ENCODE data around the gene KIF21B. TPM values are rescaled to one million over a fixed set of nuclear protein-coding genes. Genes with fewer than 3 reads are reported as not detected.
"Not testable (repeated sequence)": the region's sequence is repeated elsewhere in the genome, so short reads cannot be mapped to it uniquely, and the experiment has no call there.

Gene KIF21B
- total and polyA plus RNA-seq, 9 of the 15 experiments (the other 6 are each of a cell fraction or from before 2014, with no cell fraction given) = 0.46 to 13.4 (median 5.9) TPM

- Histone ChIP-seq H3K79me2 (ENCODE audit: control insufficient read depth, insufficient read depth, low read length) (no peaks in the 10 kb centered on the region), H3K9me3 (replicated peaks; ENCODE audit: control insufficient read depth, insufficient read depth, low read depth, low read length) (no peaks in the 10 kb centered on the region), H3K36me3 (ENCODE audit: control insufficient read depth, insufficient read depth, low read length) (no peaks in the 10 kb centered on the region), H3K27me3 (ENCODE audit: control insufficient read depth in 2 of 2, insufficient read depth in 2 of 2, low read length in 2 of 2) (peaks cover 35 to 64% of the 10 kb centered on the region in 2 experiments), H3K4me1 (replicated peaks in 1 of 2; ENCODE audit: control insufficient read depth in 2 of 2, insufficient read depth in 2 of 2, low read length in 2 of 2) (no peaks in the 10 kb centered on the region), H3K27ac (ENCODE audit: extremely low read depth, low read depth, low read length) (no peak overlapping the region), H3K4me2 (ENCODE audit: insufficient read depth, low read length) (no peak overlapping the region), H3K9ac (ENCODE audit: insufficient read depth in 1 of 2, low read depth in 2 of 2, low read length in 2 of 2) (no peak overlapping the region), H2AFZ (ENCODE audit: low read depth, low read length) (no peak overlapping the region), H3K4me3 (no peak overlapping the region), H4K20me1 (replicated peaks; ENCODE audit: control insufficient read depth, insufficient read depth, low read length) (0 out of 2 replicates have a peak, but pooled peaks cover 6% of the 10 kb centered on the region), H3K9me1 (ENCODE audit: control insufficient read depth, insufficient read depth, low read length) (no peaks in the 10 kb centered on the region)
- POLR2A ChIA-PET = interaction anchor here (0.6 to 0.9 kb wide), 2 partner anchors 13 to 216 kb away, joined by 3 to 4 read pairs; no protein-coding TSS in a partner anchor
- no peak for TF ChIP-seq HNRNPH1 (optimal IDR thresholded peaks at IDR 0.05; ENCODE audit: low read depth, low read length)
- 0% methylated on average over 2 of the region's 2 CpGs for WGBS (ENCODE audit: insufficient coverage, low coverage, missing lambda C conversion rate)
- CTCF ChIA-PET (ENCODE audit: low intra/inter-chr PET ratio) = no interaction called here
- in situ Hi-C loops (cut with MboI) = no loop called here
- FAIRE-seq (no peak), DNase-seq (ENCODE audit: extremely low read depth in 1 of 4, low spot score in 3 of 4) (no peak), ATAC-seq (no peak)
- intact Hi-C loops (cut with micrococcal nuclease) = no loop called here
- no TSS peak for BruUV-seq (replicated peaks)
Measured at GRCh38 chr1:200931776-200932175, 91.7 kb downstream of the KIF21B start.

- in situ Hi-C loops (cut with MboI); H3K79me2 ChIP-seq (ENCODE audit: control insufficient read depth, insufficient read depth, low read length); H3K4me1 ChIP-seq (replicated peaks in 1 of 2; ENCODE audit: control insufficient read depth in 2 of 2, insufficient read depth in 2 of 2, low read length in 2 of 2); H4K20me1 ChIP-seq (replicated peaks; ENCODE audit: control insufficient read depth, insufficient read depth, low read length); H3K9me1 ChIP-seq (ENCODE audit: control insufficient read depth, insufficient read depth, low read length); H2AFZ ChIP-seq (ENCODE audit: low read depth, low read length); DNase-seq (ENCODE audit: extremely low read depth in 1 of 4, low spot score in 3 of 4); FAIRE-seq; intact Hi-C loops (cut with micrococcal nuclease); CTCF ChIA-PET (ENCODE audit: low intra/inter-chr PET ratio); H3K36me3 ChIP-seq (ENCODE audit: control insufficient read depth, insufficient read depth, low read length); ATAC-seq; H3K9ac ChIP-seq (ENCODE audit: insufficient read depth in 1 of 2, low read depth in 2 of 2, low read length in 2 of 2); H3K9me3 ChIP-seq (replicated peaks; ENCODE audit: control insufficient read depth, insufficient read depth, low read depth, low read length); BruUV-seq (replicated peaks); H3K4me3 ChIP-seq; H3K27ac ChIP-seq (ENCODE audit: extremely low read depth, low read depth, low read length); H3K4me2 ChIP-seq (ENCODE audit: insufficient read depth, low read length): not testable (repeated sequence)
- 4% methylated on average over 7 of the region's 8 CpGs for WGBS (ENCODE audit: insufficient coverage, low coverage, missing lambda C conversion rate)
- POLR2A ChIA-PET = interaction anchor here (0.6 kb wide), 1 partner anchor 13 kb away, joined by 3 read pairs; no protein-coding TSS in a partner anchor
- peaks cover 32 to 60% of the 10 kb centered on the region in 2 experiments for H3K27me3 ChIP-seq (ENCODE audit: control insufficient read depth in 2 of 2, insufficient read depth in 2 of 2, low read length in 2 of 2)
Measured at GRCh38 chr1:200930285-200930684, 93.2 kb downstream of the KIF21B start.
